ENCODE data around the gene PEPD.

- TF ChIP-seq CTCF (IDR thresholded peaks at IDR 0.05) (no peak), POLR2A (IDR thresholded peaks at IDR 0.05) (no peak)
These were observed 64.8 kb downstream of the PEPD start for GRCh38 chr19:33456845-33457220.
